NCI-H2171 (cell line): ENCODE measurements around the gene APC2.

Experiments used
- DNase-seq: peaks from one replicate; lab custom pipeline; 2025; lab: John Stamatoyannopoulos, UW

Gene APC2

GRCh38 chr19:1447944-1448343 is 2.0 kb upstream of the APC2 start:
- DNase-seq, result no peak

GRCh38 chr19:1450735-1451731 is 1.1 kb downstream of the APC2 start:
- DNase-seq, result no peak

- no peak for DNase-seq
These were observed 2.2 kb downstream of the APC2 start for GRCh38 chr19:1451916-1452801.

- no peak for DNase-seq
These were observed 3.0 kb downstream of the APC2 start for GRCh38 chr19:1452802-1453524.

- no peak for DNase-seq
These were observed 3.8 kb downstream of the APC2 start for GRCh38 chr19:1453525-1454364.

- DNase-seq, result no peak
These were observed 5.0 kb downstream of the APC2 start for GRCh38 chr19:1455002-1455335.

- DNase-seq, result no peak
These were observed 5.6 kb downstream of the APC2 start for GRCh38 chr19:1455336-1456120.

GRCh38 chr19:1456121-1456900 is 6.4 kb downstream of the APC2 start:
- no peak for DNase-seq

GRCh38 chr19:1457031-1457739 is 7.3 kb downstream of the APC2 start:
- no peak for DNase-seq

GRCh38 chr19:1457892-1458291 is 8.0 kb downstream of the APC2 start:
- DNase-seq, result no peak

GRCh38 chr19:1459479-1459878 is 9.6 kb downstream of the APC2 start:
- no peak for DNase-seq

- no peak for DNase-seq
These were observed 10.4 kb downstream of the APC2 start for GRCh38 chr19:1460033-1460995.

- DNase-seq, result no peak
These were observed 11.9 kb downstream of the APC2 start for GRCh38 chr19:1461862-1462261.

- no peak for DNase-seq
These were observed 15.5 kb downstream of the APC2 start for GRCh38 chr19:1465191-1466016.

- no peak for DNase-seq
These were observed 16.1 kb downstream of the APC2 start for GRCh38 chr19:1466018-1466460.

- no peak for DNase-seq
These were observed 16.7 kb downstream of the APC2 start for GRCh38 chr19:1466461-1467214.
